Neuronal stem cell (in vitro differentiated cells): Measurements from ENCODE around the gene LRRC31.

Experiments used
- DNase-seq: peaks from one replicate; pipeline ENCODE4 v3.0.0-alpha.2; 2013; ENCODE audit warnings: low spot score
- H2AFZ ChIP-seq: one replicate; pipeline ENCODE4 v1.6.1; 2013; ENCODE audit warnings: mild to moderate bottlenecking, low read length, inconsistent platforms
- H2AK5ac ChIP-seq: 2 replicates; pipeline ENCODE4 v1.6.1; 2013; ENCODE audit warnings: low read depth, mild to moderate bottlenecking, inconsistent platforms, low read length, moderate library complexity, mixed read lengths
- H2BK120ac ChIP-seq: 2 replicates; pipeline ENCODE4 v1.6.1; 2013; ENCODE audit warnings: low read depth, mild to moderate bottlenecking, inconsistent platforms, low read length, moderate library complexity, mixed read lengths
- H2BK12ac ChIP-seq: one replicate; pipeline ENCODE4 v1.6.1; 2013; ENCODE audit warnings: low read length, inconsistent platforms
- H2BK15ac ChIP-seq: 2 replicates; pipeline ENCODE4 v1.6.1; 2013; ENCODE audit warnings: mild to moderate bottlenecking, low read length, inconsistent platforms, mixed read lengths
- H2BK5ac ChIP-seq: one replicate; pipeline ENCODE4 v1.6.1; 2013; ENCODE audit warnings: inconsistent platforms, mild to moderate bottlenecking, low read length, moderate library complexity
- H3K14ac ChIP-seq: one replicate; pipeline ENCODE4 v1.6.1; 2013; ENCODE audit warnings: low read length, inconsistent platforms
- H3K18ac ChIP-seq: 2 replicates; pipeline ENCODE4 v1.6.1; 2013; ENCODE audit warnings: low read length, inconsistent platforms
- H3K23ac ChIP-seq: 2 replicates; pipeline ENCODE4 v1.6.1; 2013; ENCODE audit warnings: low read depth, mild to moderate bottlenecking, mixed read lengths, low read length, inconsistent platforms; ENCODE audit not compliant: poor library complexity
- H3K27ac ChIP-seq: replicated peaks from 3 replicates; pipeline ENCODE4 v1.5.1; 2013; ENCODE audit warnings: low read length, inconsistent platforms
- H3K27me3 ChIP-seq, 3 experiments: 2 replicates each; pipeline ENCODE4 v1.6.1; 2013; ENCODE audit warnings: low read length in 3 of 3, mild to moderate bottlenecking in 2 of 3, inconsistent platforms in 1 of 3, low read depth in 1 of 3, mixed read lengths in 1 of 3, moderate library complexity in 1 of 3; ENCODE audit not compliant: control insufficient read depth in 3 of 3, insufficient read depth in 3 of 3
- H3K36me3 ChIP-seq, 2 donors: replicated peaks in 1 of 2; 2 replicates each; pipeline ENCODE4 v1.6.1; 2013; ENCODE audit warnings: low read length in 2 of 2; ENCODE audit not compliant: control insufficient read depth in 2 of 2, insufficient read depth in 2 of 2
- H3K4ac ChIP-seq: 2 replicates; pipeline ENCODE4 v1.6.1; 2013; ENCODE audit warnings: inconsistent platforms, mild to moderate bottlenecking, low read length, moderate library complexity
- H3K4me1 ChIP-seq, 2 donors: 1 replicate in 1 of 2; 2 replicates in 1 of 2; pipeline ENCODE4 v1.6.1; 2013; ENCODE audit warnings: low read length in 2 of 2, low read depth in 1 of 2; ENCODE audit not compliant: control insufficient read depth in 2 of 2, insufficient read depth in 1 of 2
- H3K4me2 ChIP-seq: one replicate; pipeline ENCODE4 v1.6.1; 2013; ENCODE audit warnings: mild to moderate bottlenecking, low read length, inconsistent platforms; ENCODE audit not compliant: insufficient read depth, poor library complexity, severe bottlenecking
- H3K4me3 ChIP-seq, 2 donors: 2 replicates each; pipeline ENCODE4 v1.5.1; 2013; ENCODE audit warnings: low read length in 2 of 2, mild to moderate bottlenecking in 2 of 2, inconsistent platforms in 1 of 2, moderate library complexity in 1 of 2
- H3K79me1 ChIP-seq: one replicate; pipeline ENCODE4 v1.6.1; 2013; ENCODE audit warnings: low read depth, mild to moderate bottlenecking, inconsistent platforms, low read length, moderate library complexity
- H3K9ac ChIP-seq: one replicate; pipeline ENCODE4 v1.6.1; 2013; ENCODE audit warnings: mild to moderate bottlenecking, low read depth, low read length, inconsistent platforms; ENCODE audit not compliant: poor library complexity
- H3K9me3 ChIP-seq, 2 donors: replicated peaks in 1 of 2; 2 replicates each; pipeline versions ENCODE3 to v1.6.1; 2013; ENCODE audit warnings: low read length in 2 of 2, mild to moderate bottlenecking in 2 of 2, inconsistent platforms in 1 of 2, low read depth in 1 of 2, mixed read lengths in 1 of 2, moderate library complexity in 1 of 2; ENCODE audit not compliant: control insufficient read depth in 2 of 2, insufficient read depth in 1 of 2
- H4K8ac ChIP-seq: one replicate; pipeline ENCODE4 v1.6.1; 2013; ENCODE audit warnings: low read depth, mild to moderate bottlenecking, inconsistent platforms, low read length, moderate library complexity
- H4K91ac ChIP-seq: one replicate; pipeline ENCODE4 v1.6.1; 2013; ENCODE audit warnings: low read length, low read depth, mild to moderate bottlenecking, inconsistent platforms; ENCODE audit not compliant: poor library complexity
- WGBS, 2 donors: extraction: QIAGEN DNeasy Blood & Tissue Kit; methylation state at CpG; one replicate each; pipeline ENCODE4 v1.1.7; 2013; ENCODE audit warnings: missing lambda C conversion rate in 2 of 2, mixed read lengths in 1 of 2; ENCODE audit not compliant: insufficient read length in 2 of 2, insufficient replicate concordance in 1 of 2; ENCODE audit errors: extremely low coverage in 2 of 2; 5-methylcytosine and 5-hydroxymethylcytosine counted together

LRRC31 gene

GRCh38 chr3:169855514-169855913 lies 14.2 kb downstream of the LRRC31 start:
- no peak for DNase-seq
- no peak overlapping the region for H3K9ac ChIP-seq
- no peak overlapping the region for H2BK12ac ChIP-seq
- no peak overlapping the region for H3K4me3 ChIP-seq
- H4K91ac ChIP-seq: no peak overlapping the region
- no peaks in the 10 kb centered on the region for H3K4me1 ChIP-seq
- H2BK5ac ChIP-seq: no peak overlapping the region
- no peaks in the 10 kb centered on the region for H3K36me3 ChIP-seq
- no peak overlapping the region for H2BK15ac ChIP-seq
- H2BK120ac ChIP-seq: no peak overlapping the region
- no peak overlapping the region for H3K14ac ChIP-seq
- H2AK5ac ChIP-seq: no peak overlapping the region
- H3K4ac ChIP-seq: no peak overlapping the region
- no peaks in the 10 kb centered on the region for H3K9me3 ChIP-seq
- no peak overlapping the region for H3K27ac ChIP-seq
- H3K79me1 ChIP-seq: no peaks in the 10 kb centered on the region
- no peak overlapping the region for H2AFZ ChIP-seq
- no CpG with 5 or more reads among the region's 3 CpGs for WGBS, 2 donors
- no peak overlapping the region for H3K18ac ChIP-seq
- no peak overlapping the region for H4K8ac ChIP-seq
- H3K4me2 ChIP-seq: no peak overlapping the region
- H3K27me3 ChIP-seq: peaks cover 0 to under 1% (median 0%) of the 10 kb centered on the region in 3 experiments
- H3K23ac ChIP-seq: no peak overlapping the region

- Histone ChIP-seq H3K36me3 (no peaks in the 10 kb centered on the region), H3K4me3 (no peak overlapping the region), H2BK5ac (no peak overlapping the region), H3K79me1 (no peaks in the 10 kb centered on the region), H2BK15ac (no peak overlapping the region), H3K27me3 (no peaks in the 10 kb centered on the region), H4K8ac (no peak overlapping the region), H3K4me1 (no peaks in the 10 kb centered on the region), H3K23ac (no peak overlapping the region), H3K14ac (no peak overlapping the region), H4K91ac (no peak overlapping the region), H3K18ac (no peak overlapping the region), H3K9me3 (no peaks in the 10 kb centered on the region), H2AFZ (no peak overlapping the region), H3K27ac (no peak overlapping the region), H3K4me2 (no peak overlapping the region), H3K4ac (no peak overlapping the region), H2BK12ac (no peak overlapping the region), H2BK120ac (no peak overlapping the region), H3K9ac (no peak overlapping the region), H2AK5ac (no peak overlapping the region)
- DNase-seq: no peak
Measured at GRCh38 chr3:169850618-169851017, 19.1 kb downstream of the LRRC31 start.

DNA sequence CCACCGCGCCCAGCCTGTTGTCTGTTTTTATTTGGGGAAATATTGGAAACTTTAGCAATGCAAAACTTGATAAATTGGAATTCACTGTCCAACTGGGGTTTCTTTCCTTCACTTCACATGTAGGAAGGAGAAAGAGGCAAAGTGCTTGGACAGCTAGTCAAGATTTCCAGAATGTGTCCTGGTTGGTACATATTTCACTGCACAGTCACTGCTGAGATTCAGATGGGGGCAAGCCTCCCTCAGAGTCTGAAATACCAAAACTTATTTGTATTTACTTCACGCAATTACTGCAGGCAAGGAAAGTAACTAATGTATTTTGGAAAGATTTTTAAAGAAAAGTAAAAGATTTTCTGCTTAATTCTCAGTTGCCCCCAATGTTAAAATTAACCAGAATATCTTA lies 21.0 kb downstream of the LRRC31 start:
- Histone ChIP-seq H3K4me2 (no peak overlapping the region), H3K4me3 (no peak overlapping the region), H3K27ac (no peak overlapping the region), H3K14ac (no peak overlapping the region), H3K79me1 (no peaks in the 10 kb centered on the region), H3K23ac (no peak overlapping the region), H2AFZ (no peak overlapping the region), H2BK12ac (no peak overlapping the region), H2AK5ac (no peak overlapping the region), H3K27me3 (no peaks in the 10 kb centered on the region), H3K9me3 (no peaks in the 10 kb centered on the region), H3K18ac (no peak overlapping the region), H3K9ac (no peak overlapping the region), H2BK15ac (no peak overlapping the region), H4K8ac (no peak overlapping the region), H3K4ac (no peak overlapping the region), H2BK5ac (no peak overlapping the region), H2BK120ac (no peak overlapping the region), H3K4me1 (no peaks in the 10 kb centered on the region), H3K36me3 (no peaks in the 10 kb centered on the region), H4K91ac (no peak overlapping the region)
- no peak for DNase-seq
- WGBS, 2 donors: no CpG with 5 or more reads among the region's 3 CpGs

- Histone ChIP-seq H3K36me3 (no peaks in the 10 kb centered on the region), H3K27me3 (no peaks in the 10 kb centered on the region), H2AK5ac (no peak overlapping the region), H2BK120ac (no peak overlapping the region), H3K23ac (no peak overlapping the region), H3K4me3 (no peak overlapping the region), H3K27ac (no peak overlapping the region), H2BK15ac (no peak overlapping the region), H2BK5ac (no peak overlapping the region), H3K9ac (no peak overlapping the region), H3K18ac (no peak overlapping the region), H4K91ac (no peak overlapping the region), H2AFZ (no peak overlapping the region), H3K4me1 (no peaks in the 10 kb centered on the region), H4K8ac (no peak overlapping the region), H3K14ac (no peak overlapping the region), H3K4me2 (no peak overlapping the region), H3K9me3 (no peaks in the 10 kb centered on the region), H3K4ac (no peak overlapping the region), H2BK12ac (no peak overlapping the region), H3K79me1 (no peaks in the 10 kb centered on the region)
- no peak for DNase-seq
- WGBS, 2 donors: no CpG with 5 or more reads among the region's 4 CpGs
Measured at GRCh38 chr3:169847896-169848295, 21.8 kb downstream of the LRRC31 start.
